Measurements from ENCODE around the gene CHKA. TPM values are rescaled to one million over a fixed set of nuclear protein-coding genes. Genes with fewer than 3 reads are reported as not detected.
"Not testable (repeated sequence)": the region's sequence is repeated elsewhere in the genome, so short reads cannot be mapped to it uniquely, and the experiment has no call there.

The CHKA gene
- total and polyA plus RNA-seq, 8 donors = 17.4 to 110 (median 31.6) TPM

- WGBS, 2 donors = 10 to 12% methylated on average over 12 of the region's 12 CpGs
- H3K4me3 ChIP-seq = peak overlapping the region in 2 of 4 donors; percentile 2 to 5
- no peak for FAIRE-seq
These were observed 21.4 kb downstream of the CHKA start for GRCh38 chr11:68099474-68100405.

GRCh38 chr11:68099057-68099456 lies 22.1 kb downstream of the CHKA start:
- DNase-seq (no peak), ATAC-seq (peak in 3 of 4 donors; percentile 6 to 27 (median 26)), FAIRE-seq (no peak)
- intact Hi-C loops (cut with DNase I) = no loop called here
- no peaks in the 10 kb centered on the region for H3K27me3 ChIP-seq
- TF ChIP-seq, protein P1, sequence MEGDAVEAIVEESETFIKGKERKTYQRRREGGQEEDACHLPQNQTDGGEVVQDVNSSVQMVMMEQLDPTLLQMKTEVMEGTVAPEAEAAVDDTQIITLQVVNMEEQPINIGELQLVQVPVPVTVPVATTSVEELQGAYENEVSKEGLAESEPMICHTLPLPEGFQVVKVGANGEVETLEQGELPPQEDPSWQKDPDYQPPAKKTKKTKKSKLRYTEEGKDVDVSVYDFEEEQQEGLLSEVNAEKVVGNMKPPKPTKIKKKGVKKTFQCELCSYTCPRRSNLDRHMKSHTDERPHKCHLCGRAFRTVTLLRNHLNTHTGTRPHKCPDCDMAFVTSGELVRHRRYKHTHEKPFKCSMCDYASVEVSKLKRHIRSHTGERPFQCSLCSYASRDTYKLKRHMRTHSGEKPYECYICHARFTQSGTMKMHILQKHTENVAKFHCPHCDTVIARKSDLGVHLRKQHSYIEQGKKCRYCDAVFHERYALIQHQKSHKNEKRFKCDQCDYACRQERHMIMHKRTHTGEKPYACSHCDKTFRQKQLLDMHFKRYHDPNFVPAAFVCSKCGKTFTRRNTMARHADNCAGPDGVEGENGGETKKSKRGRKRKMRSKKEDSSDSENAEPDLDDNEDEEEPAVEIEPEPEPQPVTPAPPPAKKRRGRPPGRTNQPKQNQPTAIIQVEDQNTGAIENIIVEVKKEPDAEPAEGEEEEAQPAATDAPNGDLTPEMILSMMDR (IDR thresholded peaks at IDR 0.05) = no peak
- H3K27ac ChIP-seq = peak overlapping the region; percentile 52 to 74 (median 66)
- H3K9me3 ChIP-seq = no peaks in the 10 kb centered on the region
- no peaks in the 10 kb centered on the region for H3K36me3 ChIP-seq
- H3K4me3 ChIP-seq = peak overlapping the region in 2 of 4 donors; percentile 2 to 5
- H3K4me1 ChIP-seq = peaks cover 30 to 65% (median 64%) of the 10 kb centered on the region in 3 donors

More at GRCh38 chr11:68099474-68100405, 21.4 kb downstream of the CHKA start:
- peak overlapping the region; percentile 52 to 74 (median 66) for H3K27ac ChIP-seq
- no peaks in the 10 kb centered on the region for H3K36me3 ChIP-seq
- TF ChIP-seq, protein P1 (IDR thresholded peaks at IDR 0.05) = no peak
- H3K27me3 ChIP-seq = no peaks in the 10 kb centered on the region
- peaks cover 30 to 70% (median 61%) of the 10 kb centered on the region in 3 donors for H3K4me1 ChIP-seq
- H3K9me3 ChIP-seq = no peaks in the 10 kb centered on the region
- ATAC-seq (peak; percentile 86 to 92 (median 88)), DNase-seq (peak; percentile 79 to 92 (median 85))
- intact Hi-C loops (cut with DNase I) = no loop called here

DNA sequence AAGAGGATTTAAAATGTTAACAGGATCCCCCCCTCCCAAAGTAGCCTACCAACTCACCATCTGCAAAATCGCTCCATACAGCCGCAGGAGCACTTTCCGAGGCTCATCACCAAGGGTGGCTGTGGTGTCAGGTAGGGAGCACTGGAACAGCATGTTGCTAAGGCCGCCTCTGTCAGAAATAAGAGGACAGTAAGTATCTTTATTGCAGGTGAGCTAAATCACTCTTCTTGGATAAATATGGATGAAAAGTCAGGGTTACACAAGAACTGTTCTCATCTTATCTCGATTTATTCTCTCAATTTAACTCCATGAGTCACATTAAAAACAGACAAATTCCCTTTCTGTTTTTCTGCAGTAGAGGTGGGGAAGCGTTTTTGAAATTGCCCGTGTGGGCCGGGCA lies 24.2 kb downstream of the CHKA start:
- DNase-seq = no peak
- Histone ChIP-seq H3K9me3 (no peaks in the 10 kb centered on the region), H3K4me1 (peaks cover 30 to 67% (median 59%) of the 10 kb centered on the region in 3 donors), H3K4me3 (no peak overlapping the region), H3K36me3 (no peaks in the 10 kb centered on the region), H3K27me3 (no peaks in the 10 kb centered on the region), H3K27ac (peak overlapping the region in 3 of 4 donors; percentile 18 to 74 (median 70))
- TF ChIP-seq, protein P1 (IDR thresholded peaks at IDR 0.05) = no peak
- no peak for ATAC-seq
- intact Hi-C loops (cut with DNase I) = no loop called here
- no peak for FAIRE-seq
- 80 to 83% methylated on average over 8 of the region's 8 CpGs for WGBS, 2 donors

- no peak overlapping the region for H3K4me3 ChIP-seq
- ATAC-seq = peak in 2 of 4 donors; percentile 19 to 20
- H3K36me3 ChIP-seq = no peaks in the 10 kb centered on the region
- H3K27me3 ChIP-seq = no peaks in the 10 kb centered on the region
- no peaks in the 10 kb centered on the region for H3K9me3 ChIP-seq
- no peak for FAIRE-seq
- WGBS, 2 donors = 67% methylated on average over 4 of the region's 4 CpGs
- TF ChIP-seq, protein P1 (IDR thresholded peaks at IDR 0.05) = no peak
- DNase-seq = no peak
- H3K27ac ChIP-seq = no peak overlapping the region
- intact Hi-C loops (cut with DNase I) = no loop called here
- H3K4me1 ChIP-seq = peaks cover 7 to 67% (median 46%) of the 10 kb centered on the region in 3 donors
These were observed 27.6 kb downstream of the CHKA start for GRCh38 chr11:68093565-68093964.

- intact Hi-C loops (cut with DNase I); H3K27ac ChIP-seq; DNase-seq; FAIRE-seq; H3K36me3 ChIP-seq; H3K27me3 ChIP-seq; H3K4me3 ChIP-seq; H3K9me3 ChIP-seq; ATAC-seq: not testable (repeated sequence)
- 88 to 97% methylated on average over 3 of the region's 3 CpGs for WGBS, 2 donors
- H3K4me1 ChIP-seq = peaks cover under 1 to 61% (median 41%) of the 10 kb centered on the region in 3 donors
These were observed 28.2 kb downstream of the CHKA start for GRCh38 chr11:68092946-68093345.
